GM23248 (cell line): ENCODE results near the gene SPATA9.

ENCODE experiments used
- EZH2 ChIP-seq: fragments of 200-600 bp; sonication (generic); IDR thresholded peaks from 2 replicates; pipeline ENCODE4 v1.6.1; 2018; ENCODE audit warnings: antibody characterized with exemption, mild to moderate bottlenecking; ENCODE audit not compliant: insufficient read depth, poor library complexity, severe bottlenecking
- EZH2phosphoT487 ChIP-seq: fragments of 200-600 bp; sonication (generic); IDR thresholded peaks from 2 replicates; pipeline ENCODE4 v1.6.1; 2018; ENCODE audit warnings: antibody characterized with exemption, moderate library complexity, mild to moderate bottlenecking, low read depth; ENCODE audit not compliant: insufficient read depth

DNA sequence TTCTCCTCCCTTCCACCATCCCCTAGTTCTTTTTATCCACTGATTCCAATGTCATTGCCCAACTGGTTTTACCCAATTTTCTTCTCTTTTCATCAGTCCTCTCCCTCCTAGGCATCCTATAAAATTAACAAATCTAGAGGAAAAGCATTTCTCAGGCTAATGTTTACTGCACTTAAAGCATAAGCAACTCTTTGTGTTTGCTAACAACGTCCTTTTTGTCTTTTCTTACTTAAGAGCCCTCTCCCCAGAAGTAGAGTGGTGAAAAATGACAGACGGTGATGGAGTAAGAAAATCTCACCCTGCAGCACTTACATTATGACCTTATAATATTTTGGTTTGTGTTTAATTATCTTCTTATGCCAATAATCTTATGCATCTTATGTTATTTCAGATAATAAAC, 1.6 kb upstream of the SPATA9 start:
- no peak for TF ChIP-seq EZH2
- no peak for TF ChIP-seq EZH2phosphoT487
